Caco-2 (cell line): ENCODE measurements around the gene PSMD1. TPM values are rescaled to one million over a fixed set of nuclear protein-coding genes. Genes with fewer than 3 reads are reported as not detected.

ENCODE experiments used
- BruUV-seq: library from RNA; stranded (reverse); fragments of 400-500 nt; replicated peaks from 2 replicates; lab custom pipeline; 2021; lab: Mats Ljungman, UMichigan
- CTCF ChIA-PET: fragments of 300-600 bp; sonication (Branson Sonifier 250); formaldehyde crosslinking; loops from one replicate; lab custom pipeline; 2022; ENCODE audit warnings: antibody characterized with exemption; lab: Charles Lee
- POLR2A ChIA-PET: fragments of 300-600 bp; sonication (Branson Sonifier 250); formaldehyde crosslinking; loops from one replicate; lab custom pipeline; 2022; ENCODE audit warnings: antibody characterized with exemption; lab: Charles Lee
- DNase-seq, 2 experiments: peaks; one replicate each; pipeline versions ENCODE4 v3.0.0 to v3.0.0-alpha.2; 2020 to 2022
- H3K27me3 ChIP-seq: replicated peaks from 2 replicates; pipeline ENCODE4 v1.6.0; 2011; ENCODE audit warnings: low read length; ENCODE audit not compliant: control insufficient read depth, insufficient read depth
- H3K36me3 ChIP-seq: 2 replicates; pipeline ENCODE4 v1.5.1; 2011; ENCODE audit warnings: low read length; ENCODE audit not compliant: control insufficient read depth, insufficient read depth
- H3K4me1 ChIP-seq: fragments of 250-450 bp; sonication (Bioruptor Pico); 2 replicates; pipeline ENCODE4 v1.5.1; 2020; ENCODE audit warnings: mild to moderate bottlenecking
- H3K4me3 ChIP-seq: 2 replicates; pipeline ENCODE4 v1.5.1; 2011; ENCODE audit warnings: low read depth, mild to moderate bottlenecking, control low read depth, low read length
- H3K9me3 ChIP-seq: fragments of 250-450 bp; sonication (Bioruptor Pico); 2 replicates; pipeline ENCODE4 v1.5.1; 2020; ENCODE audit warnings: mild to moderate bottlenecking, moderate library complexity
- H3K27ac Mint-ChIP-seq: one replicate; pipeline ENCODE4 v1.8.0; 2022; ENCODE audit warnings: mixed read lengths; ENCODE audit not compliant: unreplicated experiment
- H3K27me3 Mint-ChIP-seq: one replicate; pipeline ENCODE4 v1.8.0; 2022; ENCODE audit warnings: mixed read lengths; ENCODE audit not compliant: insufficient read depth, unreplicated experiment
- H3K36me3 Mint-ChIP-seq: one replicate; pipeline ENCODE4 v1.8.0; 2022; ENCODE audit warnings: mild to moderate bottlenecking, mixed read lengths; ENCODE audit not compliant: insufficient read depth, unreplicated experiment
- H3K4me1 Mint-ChIP-seq: one replicate; pipeline ENCODE4 v1.8.0; 2022; ENCODE audit warnings: low read depth, mixed read lengths; ENCODE audit not compliant: unreplicated experiment
- H3K4me3 Mint-ChIP-seq: one replicate; pipeline ENCODE4 v1.8.0; 2022; ENCODE audit warnings: mild to moderate bottlenecking, moderate library complexity, mixed read lengths; ENCODE audit not compliant: unreplicated experiment
- H3K9me3 Mint-ChIP-seq: one replicate; pipeline ENCODE4 v1.8.0; 2022; ENCODE audit warnings: mixed read lengths; ENCODE audit not compliant: unreplicated experiment
- intact Hi-C: fragments of 100-400 bp; cut with micrococcal nuclease; formaldehyde crosslinking; loops from one replicate; pipeline ENCODE4 v1.10.0; 2022; ENCODE audit not compliant: unreplicated experiment
- total RNA-seq: library from RNA; stranded (reverse); gene quantifications from 2 replicates; pipeline ENCODE4 v1.2.3, GENCODE V29; 2022
- TF ChIP-seq, protein P1 (sequence below), 2 experiments: fragments of 200-600 bp in 1 of 2; IDR thresholded peaks; 1 replicate in 1 of 2; 2 replicates in 1 of 2; pipeline versions ENCODE4 v1.5.1 to v1.8.0; 2011 to 2022; ENCODE audit warnings: antibody characterized with exemption in 1 of 2, control low read depth in 1 of 2, inconsistent platforms in 1 of 2, low read depth in 1 of 2, low read length in 1 of 2, mild to moderate bottlenecking in 1 of 2, moderate library complexity in 1 of 2; ENCODE audit not compliant: insufficient read depth in 1 of 2, severe bottlenecking in 1 of 2, unreplicated experiment in 1 of 2

Gene PSMD1
- total RNA-seq, 1 experiment from 2014 or later, result 126 TPM

- Histone ChIP-seq H3K36me3 (peaks cover 4% of the 10 kb centered on the region), H3K27me3 (no peaks in the 10 kb centered on the region), H3K9me3 (no peaks in the 10 kb centered on the region), H3K4me3 (peak overlapping the region; percentile 86), H3K4me1 (peaks cover 65% of the 10 kb centered on the region)
- Mint-ChIP-seq H3K36me3 (peaks cover 28% of the 10 kb centered on the region), H3K27me3 (no peaks in the 10 kb centered on the region), H3K4me1 (peaks cover 29% of the 10 kb centered on the region), H3K9me3 (no peaks in the 10 kb centered on the region), H3K4me3 (peak overlapping the region; percentile 71), H3K27ac (peak overlapping the region; percentile 72)
- TF ChIP-seq, protein P1, sequence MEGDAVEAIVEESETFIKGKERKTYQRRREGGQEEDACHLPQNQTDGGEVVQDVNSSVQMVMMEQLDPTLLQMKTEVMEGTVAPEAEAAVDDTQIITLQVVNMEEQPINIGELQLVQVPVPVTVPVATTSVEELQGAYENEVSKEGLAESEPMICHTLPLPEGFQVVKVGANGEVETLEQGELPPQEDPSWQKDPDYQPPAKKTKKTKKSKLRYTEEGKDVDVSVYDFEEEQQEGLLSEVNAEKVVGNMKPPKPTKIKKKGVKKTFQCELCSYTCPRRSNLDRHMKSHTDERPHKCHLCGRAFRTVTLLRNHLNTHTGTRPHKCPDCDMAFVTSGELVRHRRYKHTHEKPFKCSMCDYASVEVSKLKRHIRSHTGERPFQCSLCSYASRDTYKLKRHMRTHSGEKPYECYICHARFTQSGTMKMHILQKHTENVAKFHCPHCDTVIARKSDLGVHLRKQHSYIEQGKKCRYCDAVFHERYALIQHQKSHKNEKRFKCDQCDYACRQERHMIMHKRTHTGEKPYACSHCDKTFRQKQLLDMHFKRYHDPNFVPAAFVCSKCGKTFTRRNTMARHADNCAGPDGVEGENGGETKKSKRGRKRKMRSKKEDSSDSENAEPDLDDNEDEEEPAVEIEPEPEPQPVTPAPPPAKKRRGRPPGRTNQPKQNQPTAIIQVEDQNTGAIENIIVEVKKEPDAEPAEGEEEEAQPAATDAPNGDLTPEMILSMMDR (IDR thresholded peaks at IDR 0.05; ENCODE audit: insufficient read depth in 1 of 2, low read depth in 1 of 2, low read length in 1 of 2, severe bottlenecking in 1 of 2, unreplicated experiment in 1 of 2), result no peak
- no peak for DNase-seq
- BruUV-seq, result TSS peak; percentile 71
- CTCF ChIA-PET, result no interaction called here
- POLR2A ChIA-PET, result interaction anchor here (0.6 to 1.4 kb wide), 3 partner anchors 14 to 38 kb away, joined by 3 read pairs; no protein-coding TSS in a partner anchor
- intact Hi-C loops, result no loop called here
Observed at GRCh38 chr2:231036578-231037106, 20.0 kb upstream of the PSMD1 start.

DNA sequence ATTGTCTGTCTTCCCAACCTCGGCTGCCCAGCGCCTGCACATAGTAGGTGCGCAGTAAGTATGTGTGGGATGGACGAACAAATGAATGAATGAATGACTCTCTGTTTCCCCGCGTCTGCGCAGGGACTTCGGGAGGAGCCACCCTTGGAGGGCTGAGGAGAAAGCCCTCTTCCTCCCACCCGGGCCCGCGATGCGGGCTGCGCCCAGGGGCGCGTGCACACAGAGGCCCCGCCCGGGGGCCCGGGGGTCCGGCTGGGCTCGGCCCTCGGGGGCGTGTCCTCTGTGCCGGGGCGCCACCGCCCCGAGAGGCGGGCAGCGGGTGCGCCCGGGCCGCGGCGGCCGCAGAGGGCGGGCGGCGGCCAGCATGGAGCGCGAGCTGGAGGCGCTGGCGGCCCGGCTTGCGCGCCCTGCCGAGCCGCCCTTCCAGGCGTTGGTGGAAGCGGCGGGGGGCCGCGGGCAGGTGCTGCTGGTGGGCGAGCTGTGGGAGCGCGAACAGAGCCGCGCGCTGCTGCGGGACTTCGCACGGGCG is 19.4 kb upstream of the PSMD1 start, which contains the start of gene C2orf72:
C2orf72 (plus strand) TSS at position 322 of the 529 bp plus-strand sequence; CDS start at position 365, 43 bp downstream.
- CTCF ChIA-PET, result no interaction called here
- Mint-ChIP-seq H3K9me3 (no peaks in the 10 kb centered on the region), H3K4me1 (peaks cover 35% of the 10 kb centered on the region), H3K27me3 (no peaks in the 10 kb centered on the region), H3K27ac (peak within 1 kb of the TSS; percentile 72), H3K36me3 (peaks cover 34% of the 10 kb centered on the region), H3K4me3 (peak within 1 kb of the TSS; percentile 91)
- Histone ChIP-seq H3K27me3 (no peaks in the 10 kb centered on the region), H3K4me3 (peak within 1 kb of the TSS; percentile 86), H3K36me3 (peaks cover 6% of the 10 kb centered on the region), H3K9me3 (no peaks in the 10 kb centered on the region), H3K4me1 (peaks cover 58% of the 10 kb centered on the region)
- POLR2A ChIA-PET, result interaction anchor here (0.6 to 1.4 kb wide), 3 partner anchors 13 to 37 kb away, joined by 3 read pairs; no protein-coding TSS in a partner anchor
- BruUV-seq, result no TSS peak
- DNase-seq, result peak; percentile 74 to 80
- TF ChIP-seq, protein P1 (IDR thresholded peaks at IDR 0.05; ENCODE audit: insufficient read depth in 1 of 2, low read depth in 1 of 2, low read length in 1 of 2, severe bottlenecking in 1 of 2, unreplicated experiment in 1 of 2), result no peak
- intact Hi-C loops, result no loop called here

- H3K27me3 ChIP-seq, result no peaks in the 10 kb centered on the region
- intact Hi-C loops, result no loop called here
- CTCF ChIA-PET, result interaction anchor here (1.7 kb wide), 1 partner anchor 13 kb away, joined by 6 read pairs; no protein-coding TSS in a partner anchor
Observed at GRCh38 chr2:231037731-231038482, 18.8 kb upstream of the PSMD1 start.

More at GRCh38 chr2:231037731-231038482, 18.8 kb upstream of the PSMD1 start:
- Mint-ChIP-seq H3K27me3 (no peaks in the 10 kb centered on the region), H3K27ac (no peak overlapping the region), H3K4me3 (peak overlapping the region; percentile 91), H3K4me1 (peaks cover 35% of the 10 kb centered on the region), H3K36me3 (peaks cover 40% of the 10 kb centered on the region), H3K9me3 (no peaks in the 10 kb centered on the region)
- DNase-seq, result peak in 1 of 2 experiments; percentile 53
- no TSS peak for BruUV-seq
- Histone ChIP-seq H3K4me3 (peak overlapping the region; percentile 86), H3K9me3 (no peaks in the 10 kb centered on the region), H3K36me3 (peaks cover 6% of the 10 kb centered on the region), H3K4me1 (peaks cover 52% of the 10 kb centered on the region)
- POLR2A ChIA-PET, result interaction anchor here (1.0 to 1.4 kb wide), 2 partner anchors 12 to 31 kb away, joined by 3 read pairs; no protein-coding TSS in a partner anchor
- TF ChIP-seq, protein P1 (IDR thresholded peaks at IDR 0.05; ENCODE audit: insufficient read depth in 1 of 2, low read depth in 1 of 2, low read length in 1 of 2, severe bottlenecking in 1 of 2, unreplicated experiment in 1 of 2), result no peak
